Measurements from ENCODE around the gene TMEM151A.
"Not testable (repeated sequence)": the region's sequence is repeated elsewhere in the genome, so short reads cannot be mapped to it uniquely, and the experiment has no call there.

The TMEM151A gene

GRCh38 chr11:66291706-66292542 lies at the start of gene TMEM151A:
TSS of gene TMEM151A (plus strand) at chr11:66291894. CDS start at chr11:66292014, 120 bp downstream.
- no peak for DNase-seq (ENCODE audit: low spot score)

- no peak for DNase-seq (ENCODE audit: low spot score)
These were observed 49.5 kb upstream of the TMEM151A start for GRCh38 chr11:66242095-66242765.

GRCh38 chr11:66243782-66244535 lies 47.7 kb upstream of the TMEM151A start:
- no peak for DNase-seq (ENCODE audit: low spot score)

GRCh38 chr11:66247295-66247694 lies 44.4 kb upstream of the TMEM151A start:
- DNase-seq (ENCODE audit: low spot score): no peak

- no peak for DNase-seq (ENCODE audit: low spot score)
These were observed 43.9 kb upstream of the TMEM151A start for GRCh38 chr11:66247801-66248200.

- DNase-seq (ENCODE audit: low spot score): no peak
These were observed 42.8 kb upstream of the TMEM151A start for GRCh38 chr11:66248903-66249302.

- no peak for DNase-seq (ENCODE audit: low spot score)
These were observed 39.9 kb upstream of the TMEM151A start for GRCh38 chr11:66251809-66252208.

GRCh38 chr11:66253081-66253480 lies 38.6 kb upstream of the TMEM151A start:
- not testable (repeated sequence) for DNase-seq (ENCODE audit: low spot score)

- DNase-seq (ENCODE audit: low spot score): no peak
These were observed 33.2 kb upstream of the TMEM151A start for GRCh38 chr11:66258473-66258893.

GRCh38 chr11:66259225-66259624 lies 32.5 kb upstream of the TMEM151A start:
- DNase-seq (ENCODE audit: low spot score): no peak

GRCh38 chr11:66259956-66260355 lies 31.7 kb upstream of the TMEM151A start:
- no peak for DNase-seq (ENCODE audit: low spot score)

- DNase-seq (ENCODE audit: low spot score): no peak
These were observed 30.1 kb upstream of the TMEM151A start for GRCh38 chr11:66261578-66261977.

GRCh38 chr11:66262191-66262590 lies 29.5 kb upstream of the TMEM151A start:
- DNase-seq (ENCODE audit: low spot score): no peak

- DNase-seq (ENCODE audit: low spot score): no peak
These were observed 29.0 kb upstream of the TMEM151A start for GRCh38 chr11:66262696-66263095.

- no peak for DNase-seq (ENCODE audit: low spot score)
These were observed 28.5 kb upstream of the TMEM151A start for GRCh38 chr11:66263231-66263630.

- no peak for DNase-seq (ENCODE audit: low spot score)
These were observed 27.9 kb upstream of the TMEM151A start for GRCh38 chr11:66263785-66264184.

- DNase-seq (ENCODE audit: low spot score): no peak
These were observed 27.3 kb upstream of the TMEM151A start for GRCh38 chr11:66264383-66264782.

GRCh38 chr11:66264914-66265313 lies 26.8 kb upstream of the TMEM151A start:
- no peak for DNase-seq (ENCODE audit: low spot score)

- no peak for DNase-seq (ENCODE audit: low spot score)
These were observed 25.9 kb upstream of the TMEM151A start for GRCh38 chr11:66265531-66266377.

- no peak for DNase-seq (ENCODE audit: low spot score)
These were observed 25.2 kb upstream of the TMEM151A start for GRCh38 chr11:66266378-66267038.

- DNase-seq (ENCODE audit: low spot score): no peak
These were observed 24.7 kb upstream of the TMEM151A start for GRCh38 chr11:66267039-66267378.

All from SW480 (cell line).